Liver (tissue), 3 donors: ENCODE measurements around the gene ISG15.

Source experiments
- ATF3 ChIP-seq: IDR thresholded peaks from 2 replicates; pipeline ENCODE4 v1.6.1; 2016; ENCODE audit warnings: antibody characterized with exemption
- CTCF ChIP-seq: fragments of 150-350 bp; IDR thresholded peaks from 2 replicates; pipeline ENCODE4 v1.5.1; 2017; ENCODE audit warnings: improper control_type of control experiment, low read depth, low read length; ENCODE audit not compliant: missing input control
- JUND ChIP-seq, 2 donors: IDR thresholded peaks; 2 replicates each; pipeline ENCODE4 v1.6.1; 2016; ENCODE audit warnings: antibody characterized with exemption in 2 of 2
- RXRA ChIP-seq, 2 donors: IDR thresholded peaks; 2 replicates each; pipeline ENCODE4 v1.6.1; 2017 to 2018; ENCODE audit warnings: antibody characterized with exemption in 2 of 2, mild to moderate bottlenecking in 1 of 2
- TAF1 ChIP-seq: conservative IDR thresholded peaks from 2 replicates; pipeline ENCODE4 v1.6.1; 2016; ENCODE audit warnings: antibody characterized with exemption, mild to moderate bottlenecking
- YY1 ChIP-seq: IDR thresholded peaks from 2 replicates; pipeline ENCODE4 v1.6.1; 2016; ENCODE audit warnings: antibody characterized with exemption, mild to moderate bottlenecking
- ZBTB33 ChIP-seq: IDR thresholded peaks from 2 replicates; pipeline ENCODE4 v1.6.1; 2016; ENCODE audit warnings: antibody characterized with exemption
- donor health status: healthy.
- donor health status: healthy.

GRCh38 chr1:991895-992294, 21.4 kb upstream of the ISG15 start:
- TF ChIP-seq CTCF (no peak), RXRA (IDR thresholded peaks at IDR 0.05) (no peak), ATF3 (no peak), ZBTB33 (no peak), JUND (IDR thresholded peaks at IDR 0.05) (no peak), YY1 (no peak), TAF1 (no peak)
